ENCODE data around the gene BRCA1.
A peak's percentile ranks its signal among the peaks of the same experiment; 100 is the strongest.
"Not testable (repeated sequence)": the region's sequence is repeated elsewhere in the genome, so short reads cannot be mapped to it uniquely, and the experiment has no call there.

Gene BRCA1

GRCh38 chr17:43125133-43125966 lies at the start of gene BRCA1:
Gene BRCA1, minus strand, starts transcription at chr17:43125364. Its CDS starts 1,268 bp downstream, at chr17:43124096.
- DNase-seq = peak; percentile 100

- peak; percentile 99 for DNase-seq
Measured at GRCh38 chr17:43171586-43172487, 46.7 kb upstream of the BRCA1 start.

- DNase-seq = peak; percentile 96
Measured at GRCh38 chr17:43170766-43171585, 45.8 kb upstream of the BRCA1 start, which contains the start of gene NBR1. Gene NBR1, plus strand, starts transcription at chr17:43171214. Its CDS starts 4,586 bp downstream, at chr17:43175800.

GRCh38 chr17:43170140-43170765 lies 45.1 kb upstream of the BRCA1 start:
- DNase-seq = peak; percentile 95

- no peak for DNase-seq
Measured at GRCh38 chr17:43169561-43170139, 44.5 kb upstream of the BRCA1 start.

- not testable (repeated sequence) for DNase-seq
Measured at GRCh38 chr17:43165971-43166370, 40.8 kb upstream of the BRCA1 start.

GRCh38 chr17:43159957-43160356 lies 34.8 kb upstream of the BRCA1 start:
- not testable (repeated sequence) for DNase-seq

- DNase-seq = not testable (repeated sequence)
Measured at GRCh38 chr17:43159232-43159631, 34.1 kb upstream of the BRCA1 start.

GRCh38 chr17:43155666-43156065 lies 30.5 kb upstream of the BRCA1 start:
- DNase-seq = no peak

GRCh38 chr17:43153197-43153835 lies 28.2 kb upstream of the BRCA1 start:
- not testable (repeated sequence) for DNase-seq

GRCh38 chr17:43151880-43152456 lies 26.8 kb upstream of the BRCA1 start:
- no peak for DNase-seq

GRCh38 chr17:43146649-43147048 lies 21.5 kb upstream of the BRCA1 start:
- no peak for DNase-seq

- DNase-seq = no peak
Measured at GRCh38 chr17:43143201-43143600, 18.0 kb upstream of the BRCA1 start.

GRCh38 chr17:43142153-43142552 lies 17.0 kb upstream of the BRCA1 start:
- DNase-seq = no peak

GRCh38 chr17:43140396-43141332 lies 15.5 kb upstream of the BRCA1 start:
- DNase-seq = no peak

GRCh38 chr17:43138531-43138930 lies 13.4 kb upstream of the BRCA1 start:
- not testable (repeated sequence) for DNase-seq

GRCh38 chr17:43136574-43136973 lies 11.4 kb upstream of the BRCA1 start:
- not testable (repeated sequence) for DNase-seq

GRCh38 chr17:43135454-43135819 lies 10.3 kb upstream of the BRCA1 start:
- DNase-seq = no peak

GRCh38 chr17:43134774-43135453 lies 9.8 kb upstream of the BRCA1 start:
- no peak for DNase-seq
